HG02970 (cell line): ENCODE results near the gene CDH12.
"Not testable (repeated sequence)": the region's sequence is repeated elsewhere in the genome, so short reads cannot be mapped to it uniquely, and the experiment has no call there.

Source experiments
- ATAC-seq: cut with Tn5 transposase; IDR thresholded peaks from one replicate; pipeline ENCODE4 v1.9.1; 2021; ENCODE audit warnings: mild to moderate bottlenecking, moderate library complexity, moderate number of reproducible peaks; ENCODE audit not compliant: unreplicated experiment, low FRiP score

CDH12 gene

DNA sequence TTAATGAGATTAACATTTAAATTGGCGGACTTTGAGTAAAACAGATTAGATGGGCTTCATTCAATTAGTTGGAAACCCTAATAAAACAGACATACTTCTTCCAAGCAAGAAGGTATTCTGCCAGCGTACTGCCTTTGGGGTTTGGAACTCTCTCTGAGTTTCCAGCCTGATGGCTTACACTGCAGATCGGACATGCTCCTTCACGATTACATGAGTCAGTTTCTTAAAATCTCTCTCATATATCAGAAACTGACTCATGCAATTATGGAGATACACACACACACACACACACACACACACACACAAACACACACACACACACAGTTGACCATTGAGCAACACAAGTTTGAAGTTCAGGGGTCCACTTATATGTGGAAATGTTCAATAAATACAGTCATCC lies 789.4 kb downstream of the CDH12 start:
- ATAC-seq, result no peak

DNA sequence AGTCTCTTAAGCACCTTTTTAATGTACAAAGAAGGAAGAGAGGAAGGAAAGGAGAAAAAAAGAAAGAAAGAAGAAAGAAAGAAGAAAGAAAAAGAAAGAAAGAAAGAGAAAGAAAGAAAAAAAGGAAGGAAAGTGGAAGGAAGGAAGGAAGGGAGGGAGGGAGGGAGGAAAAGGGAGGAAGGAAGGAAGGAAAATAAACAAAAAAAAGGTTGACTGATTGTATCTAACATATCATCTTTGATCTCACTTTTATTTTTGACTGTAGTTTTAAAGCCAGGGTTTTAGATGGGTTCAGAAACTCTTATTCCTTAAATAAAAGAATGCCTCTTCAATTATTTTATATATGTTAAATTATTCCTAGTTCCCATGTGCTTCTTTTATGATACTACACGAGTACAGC lies 794.5 kb downstream of the CDH12 start:
- no peak for ATAC-seq

DNA sequence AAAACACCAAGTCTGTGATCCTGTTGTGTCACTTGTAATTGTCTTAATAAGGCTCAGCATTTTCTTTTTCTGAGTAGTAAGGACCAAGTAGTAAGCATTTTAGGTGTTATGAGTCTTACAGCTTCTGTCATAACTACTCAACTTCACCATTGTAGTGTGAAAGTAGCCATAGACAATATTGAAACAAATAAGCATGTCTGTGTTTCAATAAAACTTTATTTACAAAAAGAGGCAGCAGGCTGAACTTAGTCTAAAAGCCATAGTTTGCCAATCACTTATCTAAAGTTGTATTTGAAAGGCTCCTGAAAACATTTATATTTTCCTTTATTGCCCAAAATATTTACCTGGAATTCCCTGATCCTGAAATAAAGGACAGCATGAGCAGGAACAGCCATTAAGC lies 796.1 kb downstream of the CDH12 start:
- ATAC-seq, result no peak

DNA sequence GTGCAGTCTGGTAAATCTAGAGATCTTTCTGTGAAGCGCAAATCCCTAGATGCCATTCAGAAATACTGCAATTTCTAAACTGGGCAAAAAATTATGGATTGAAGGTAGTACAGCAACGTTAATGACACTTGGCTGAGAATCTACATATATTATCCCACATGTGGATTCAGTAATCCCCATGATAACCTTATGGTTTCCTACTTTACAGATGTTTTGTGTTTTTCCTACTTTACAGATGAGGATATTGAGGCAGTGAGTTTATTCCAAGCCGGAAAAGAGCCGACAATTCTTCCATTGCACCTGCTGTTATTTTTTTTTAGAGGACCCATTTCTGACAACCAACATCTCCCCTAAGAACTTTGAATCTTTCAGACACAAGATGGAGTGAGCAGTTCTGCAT lies 796.5 kb downstream of the CDH12 start:
- ATAC-seq, result no peak

- no peak for ATAC-seq
These were observed 799.9 kb downstream of the CDH12 start for GRCh38 chr5:22053195-22053594.

- ATAC-seq, result no peak
These were observed 801.3 kb downstream of the CDH12 start for GRCh38 chr5:22051881-22052280.

- ATAC-seq, result no peak
These were observed 802.2 kb downstream of the CDH12 start for GRCh38 chr5:22050931-22051330.

GRCh38 chr5:22044229-22044628 lies 808.9 kb downstream of the CDH12 start:
- ATAC-seq, result no peak

DNA sequence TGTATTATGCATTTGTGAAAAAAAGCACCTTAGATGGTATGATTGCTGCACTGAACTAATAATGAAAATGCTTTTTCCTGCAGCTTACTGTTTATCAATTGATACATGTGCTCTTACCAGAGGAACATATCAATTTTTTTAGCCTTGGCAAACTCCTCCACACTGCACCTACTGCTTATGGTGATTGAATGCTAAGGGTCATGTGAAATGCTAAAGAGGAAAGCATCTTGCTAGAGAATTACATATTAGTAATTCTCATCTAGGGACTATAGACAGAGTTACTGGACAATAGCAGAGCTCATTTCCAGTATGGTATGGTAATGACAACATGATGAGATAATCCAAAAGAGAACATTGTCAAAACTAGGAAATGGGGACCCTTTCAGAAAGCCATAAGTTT lies 817.1 kb downstream of the CDH12 start:
- no peak for ATAC-seq

DNA sequence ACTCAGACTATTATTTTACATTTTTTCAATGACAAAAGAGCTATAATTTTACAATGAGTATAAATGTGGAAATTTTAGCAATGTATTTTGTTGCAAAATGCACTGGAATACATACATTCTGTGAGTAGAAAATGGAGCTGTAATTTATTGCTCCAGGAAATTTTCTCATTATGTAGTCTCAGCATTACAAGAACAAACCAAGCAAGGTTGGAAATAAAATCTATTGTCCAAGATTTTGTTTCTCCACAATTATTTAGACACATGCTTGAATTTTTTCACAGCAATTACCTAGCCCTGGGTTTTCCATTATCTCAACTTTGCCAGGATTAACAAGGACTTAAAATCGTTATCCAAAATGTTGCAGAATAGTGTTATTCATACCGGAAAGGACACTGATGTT lies 820.1 kb downstream of the CDH12 start:
- ATAC-seq, result no peak

DNA sequence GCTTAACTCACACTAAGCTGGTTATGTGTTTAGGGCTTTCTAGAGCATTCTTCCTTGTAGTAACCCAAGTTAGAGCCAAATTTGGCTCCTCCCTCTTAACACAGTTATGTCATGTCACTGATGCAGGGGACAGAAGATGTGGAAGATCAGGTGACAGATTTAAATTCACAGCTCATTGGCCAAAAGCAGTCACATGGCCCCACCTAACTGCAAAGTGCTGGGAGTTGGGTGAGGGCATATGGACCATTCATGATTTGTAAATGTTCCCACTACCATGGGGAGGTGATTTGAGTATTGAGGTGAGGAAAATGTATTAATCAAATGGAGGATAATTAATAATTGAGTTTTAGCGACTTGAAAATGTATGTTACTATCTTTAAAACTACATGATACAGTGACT lies 829.4 kb downstream of the CDH12 start:
- no peak for ATAC-seq

GRCh38 chr5:22012893-22013292 lies 840.3 kb downstream of the CDH12 start:
- ATAC-seq, result not testable (repeated sequence)

- not testable (repeated sequence) for ATAC-seq
These were observed 842.3 kb downstream of the CDH12 start for GRCh38 chr5:22010808-22011207.

- not testable (repeated sequence) for ATAC-seq
These were observed 852.0 kb downstream of the CDH12 start for GRCh38 chr5:22001097-22001496.

- not testable (repeated sequence) for ATAC-seq
These were observed 867.3 kb downstream of the CDH12 start for GRCh38 chr5:21985799-21986198.

GRCh38 chr5:21951571-21951970 lies 901.6 kb downstream of the CDH12 start:
- ATAC-seq, result not testable (repeated sequence)

DNA sequence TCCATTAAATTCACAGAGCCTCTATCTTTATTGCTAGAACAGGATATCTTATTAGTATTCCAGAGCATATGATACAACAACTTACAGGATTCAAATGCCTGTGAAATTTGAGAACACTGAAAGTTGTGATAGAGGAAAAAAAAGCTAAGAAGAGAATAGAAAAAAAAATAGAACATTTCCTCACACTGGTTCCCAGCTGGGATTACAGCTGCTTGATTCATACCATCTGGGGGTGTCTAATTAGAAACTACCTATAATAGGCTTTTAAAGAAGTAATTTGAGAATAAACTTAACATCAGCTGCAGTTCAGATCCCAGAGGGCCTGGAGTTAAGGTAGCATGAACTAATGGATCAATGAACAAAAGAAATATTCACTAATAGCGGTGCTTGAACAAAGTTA lies 922.0 kb downstream of the CDH12 start:
- ATAC-seq, result no peak

DNA sequence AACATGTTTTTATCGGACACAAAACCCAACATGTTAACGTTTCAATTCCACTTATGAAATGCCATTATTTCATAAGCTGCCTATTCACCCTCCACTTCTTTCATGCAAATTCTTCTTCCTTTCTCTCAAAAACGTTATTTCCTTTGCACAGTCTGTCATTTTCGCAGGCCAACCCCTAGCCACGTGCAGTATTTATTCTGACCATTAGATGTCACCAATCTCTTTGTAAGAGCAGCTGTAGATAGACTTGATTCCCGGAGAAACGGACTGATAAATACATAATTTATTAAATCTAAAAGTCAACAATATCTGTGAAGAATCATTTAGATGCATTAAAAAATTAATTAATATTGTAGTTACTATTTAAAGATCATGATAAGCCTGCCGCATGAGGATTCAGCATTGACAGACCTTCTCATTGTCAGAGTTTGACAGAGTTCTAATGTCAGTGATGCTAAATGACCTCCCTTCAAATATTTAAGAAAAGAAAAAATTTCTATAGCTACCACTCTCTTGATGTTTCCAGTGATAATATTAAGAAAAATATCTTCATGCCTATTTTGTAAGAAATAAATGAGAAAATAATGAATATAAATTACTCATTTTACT lies 933.6 kb downstream of the CDH12 start:
- ATAC-seq, result peak; percentile 96

DNA sequence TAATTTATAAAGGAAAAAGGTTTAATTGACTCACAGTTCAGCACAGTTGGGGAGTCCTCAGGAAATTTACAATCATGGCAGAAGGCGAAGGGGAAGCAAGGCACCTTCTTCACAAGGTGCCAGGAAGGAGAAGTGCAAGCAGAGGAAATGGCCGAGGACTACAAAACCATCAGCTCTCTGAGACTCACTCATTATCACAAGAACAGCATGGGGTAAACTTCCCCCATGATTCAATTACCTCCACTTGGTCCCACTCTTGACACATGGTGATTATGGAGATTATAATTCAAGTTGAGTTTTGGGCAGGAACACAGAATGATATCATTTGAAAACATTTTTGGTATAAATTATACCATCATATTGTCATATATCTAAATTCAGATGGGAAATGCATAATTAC lies 934.7 kb downstream of the CDH12 start:
- no peak for ATAC-seq

DNA sequence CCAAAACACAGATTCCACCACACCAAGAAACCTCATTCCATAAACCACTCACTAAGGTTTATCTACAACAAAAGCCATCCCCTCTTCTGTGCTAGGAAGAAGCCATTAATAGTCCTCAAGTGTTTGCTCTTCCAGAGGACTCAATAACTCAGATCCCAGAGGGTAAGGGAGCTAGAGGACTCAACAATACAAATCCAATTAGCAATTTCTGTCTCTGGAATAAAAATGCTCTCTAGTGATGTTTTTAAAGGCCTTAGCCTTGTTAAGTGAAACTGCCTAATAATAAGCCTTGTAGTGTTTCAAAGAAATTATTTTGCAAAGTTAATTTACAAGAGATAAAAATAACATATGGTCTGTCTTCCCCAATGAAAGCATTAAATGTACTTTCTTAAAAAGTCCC lies 942.4 kb downstream of the CDH12 start:
- ATAC-seq, result no peak

- no peak for ATAC-seq
These were observed 957.3 kb downstream of the CDH12 start for GRCh38 chr5:21895766-21896350.

GRCh38 chr5:21893161-21893560 lies 960.0 kb downstream of the CDH12 start:
- no peak for ATAC-seq

GRCh38 chr5:21889581-21889980 lies 963.6 kb downstream of the CDH12 start:
- no peak for ATAC-seq
